Upper lobe of right lung (tissue), 1 donor: ENCODE data around the gene CCDC24. TPM values are rescaled to one million over a fixed set of nuclear protein-coding genes. Genes with fewer than 3 reads are reported as not detected.

Experiments
- ATAC-seq: fragments of 200-7000 bp; cut with Tn5 transposase; one replicate; pipeline ENCODE4 v1.9.1; 2020; ENCODE audit warnings: mild to moderate bottlenecking, moderate library complexity
- DNase-seq: peaks from one replicate; pipeline ENCODE4 v3.0.0-alpha.2; 2020
- H3K27ac ChIP-seq: fragments of 200-600 bp; one replicate; pipeline ENCODE4 v1.8.0; 2022
- H3K27me3 ChIP-seq: fragments of 200-600 bp; one replicate; pipeline ENCODE4 v1.8.0; 2022; ENCODE audit warnings: mild to moderate bottlenecking
- H3K36me3 ChIP-seq: fragments of 200-600 bp; one replicate; pipeline ENCODE4 v1.8.0; 2022
- H3K4me1 ChIP-seq: fragments of 200-600 bp; one replicate; pipeline ENCODE4 v1.8.0; 2022
- H3K4me3 ChIP-seq: fragments of 200-600 bp; one replicate; pipeline ENCODE4 v1.8.0; 2022; ENCODE audit warnings: mild to moderate bottlenecking
- H3K9me3 ChIP-seq: fragments of 200-600 bp; one replicate; pipeline ENCODE4 v1.8.0; 2022
- intact Hi-C: fragments of 100-400 bp; cut with DNase I; formaldehyde crosslinking; loops from one replicate; pipeline ENCODE4 v1.11.0; 2022
- total RNA-seq: library from RNA; stranded (reverse); fragmentation: NEBNext Ultra II Directional; extraction: Animal tissue kit (Norgen Biotek cat#: 25700); gene quantifications from one replicate; pipeline ENCODE4 v1.2.1, GENCODE V29; 2021
- TF ChIP-seq, protein P1 (sequence below): fragments of 200-600 bp; IDR thresholded peaks from one replicate; pipeline ENCODE4 v1.8.0; 2022; ENCODE audit warnings: antibody characterized with exemption
- donor health status: DM: no; HTN: yes; CAD: no; lungs with severe emphysema.

CCDC24 gene
- total RNA-seq, 1 donor from 2014 or later, result 5.3 TPM

DNA sequence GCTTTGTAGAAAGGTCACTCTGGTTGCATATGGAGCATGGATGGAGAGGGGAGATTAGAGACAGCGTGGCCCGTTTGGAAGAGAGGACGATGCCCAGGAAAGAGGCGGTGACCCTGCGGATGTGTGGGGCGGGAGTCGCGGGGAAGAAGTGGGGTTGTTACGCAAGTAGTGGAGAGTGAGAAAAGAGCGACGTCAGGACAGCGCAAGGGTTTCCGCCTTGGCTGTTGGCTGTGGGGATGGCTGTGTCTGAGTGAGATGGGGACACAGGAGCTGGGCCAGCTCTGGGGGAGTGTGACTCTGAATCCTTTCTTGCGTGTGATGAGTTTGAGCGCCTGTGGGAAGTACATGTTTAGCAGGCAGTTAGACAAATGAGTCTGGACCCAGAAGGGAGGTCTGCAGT lies 8.6 kb upstream of the CCDC24 start:
- intact Hi-C loops, result no loop called here
- no peak for ATAC-seq
- no peak overlapping the region for H3K4me3 ChIP-seq
- H3K4me1 ChIP-seq, result peaks cover 9% of the 10 kb centered on the region
- peak; percentile 62 for DNase-seq
- TF ChIP-seq, protein P1, sequence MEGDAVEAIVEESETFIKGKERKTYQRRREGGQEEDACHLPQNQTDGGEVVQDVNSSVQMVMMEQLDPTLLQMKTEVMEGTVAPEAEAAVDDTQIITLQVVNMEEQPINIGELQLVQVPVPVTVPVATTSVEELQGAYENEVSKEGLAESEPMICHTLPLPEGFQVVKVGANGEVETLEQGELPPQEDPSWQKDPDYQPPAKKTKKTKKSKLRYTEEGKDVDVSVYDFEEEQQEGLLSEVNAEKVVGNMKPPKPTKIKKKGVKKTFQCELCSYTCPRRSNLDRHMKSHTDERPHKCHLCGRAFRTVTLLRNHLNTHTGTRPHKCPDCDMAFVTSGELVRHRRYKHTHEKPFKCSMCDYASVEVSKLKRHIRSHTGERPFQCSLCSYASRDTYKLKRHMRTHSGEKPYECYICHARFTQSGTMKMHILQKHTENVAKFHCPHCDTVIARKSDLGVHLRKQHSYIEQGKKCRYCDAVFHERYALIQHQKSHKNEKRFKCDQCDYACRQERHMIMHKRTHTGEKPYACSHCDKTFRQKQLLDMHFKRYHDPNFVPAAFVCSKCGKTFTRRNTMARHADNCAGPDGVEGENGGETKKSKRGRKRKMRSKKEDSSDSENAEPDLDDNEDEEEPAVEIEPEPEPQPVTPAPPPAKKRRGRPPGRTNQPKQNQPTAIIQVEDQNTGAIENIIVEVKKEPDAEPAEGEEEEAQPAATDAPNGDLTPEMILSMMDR, result no peak
- no peaks in the 10 kb centered on the region for H3K9me3 ChIP-seq
- no peak overlapping the region for H3K27ac ChIP-seq
- H3K27me3 ChIP-seq, result no peaks in the 10 kb centered on the region
- peaks cover 6% of the 10 kb centered on the region for H3K36me3 ChIP-seq

DNA sequence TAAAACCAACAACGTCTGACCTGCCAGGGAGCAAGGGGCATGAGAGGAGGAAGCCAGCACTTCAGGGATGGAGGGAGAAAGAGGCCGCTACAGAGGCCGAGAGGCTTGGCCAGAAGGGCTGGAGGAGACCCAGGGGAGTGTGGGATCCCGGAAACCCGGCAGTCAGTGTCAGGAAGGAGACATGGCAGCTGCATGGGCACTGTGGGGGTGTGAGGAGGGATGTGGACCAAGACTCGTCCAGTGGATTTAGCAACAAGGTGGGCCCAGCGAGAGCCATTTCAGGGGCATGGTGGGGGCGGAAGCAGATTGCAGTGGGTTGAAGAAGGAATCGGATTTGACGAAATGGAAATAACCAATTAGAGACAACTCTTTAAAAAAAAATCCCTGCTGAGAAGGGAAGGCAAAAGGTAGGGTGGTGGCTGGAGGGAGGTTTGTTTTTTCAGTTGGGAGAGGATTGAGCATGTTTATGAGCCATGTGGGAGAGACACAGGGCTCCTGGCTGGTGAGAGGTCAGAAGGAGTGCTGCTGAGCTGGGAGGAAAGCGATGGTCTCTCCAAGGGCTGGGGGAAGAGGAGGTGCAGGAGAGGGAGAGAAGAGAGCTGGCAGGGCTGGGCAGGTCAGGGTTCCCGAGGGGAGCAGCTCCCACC lies 8.0 kb upstream of the CCDC24 start:
- intact Hi-C loops, result no loop called here
- DNase-seq, result no peak
- no peaks in the 10 kb centered on the region for H3K27me3 ChIP-seq

DNA sequence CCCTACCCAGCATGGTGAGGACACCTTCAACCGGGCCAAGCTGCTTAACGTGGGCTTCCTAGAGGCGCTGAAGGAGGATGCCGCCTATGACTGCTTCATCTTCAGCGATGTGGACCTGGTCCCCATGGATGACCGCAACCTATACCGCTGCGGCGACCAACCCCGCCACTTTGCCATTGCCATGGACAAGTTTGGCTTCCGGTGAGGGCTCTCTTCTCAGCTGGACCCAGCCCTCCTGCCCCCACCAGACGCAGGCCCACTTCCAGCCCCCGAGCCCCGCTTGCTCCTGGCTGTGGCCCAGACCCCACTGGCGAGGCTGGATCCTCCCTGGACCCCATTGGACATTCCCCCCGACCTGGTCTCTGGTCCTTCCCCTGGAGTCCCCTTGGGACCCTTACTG lies 6.5 kb upstream of the CCDC24 start:
- ATAC-seq, result no peak
- no peaks in the 10 kb centered on the region for H3K27me3 ChIP-seq
- no peaks in the 10 kb centered on the region for H3K4me1 ChIP-seq
- intact Hi-C loops, result no loop called here
- DNase-seq, result peak; percentile 58
- no peaks in the 10 kb centered on the region for H3K9me3 ChIP-seq
- no peak overlapping the region for H3K27ac ChIP-seq
- TF ChIP-seq, protein P1, result no peak
- no peaks in the 10 kb centered on the region for H3K36me3 ChIP-seq
- no peak overlapping the region for H3K4me3 ChIP-seq

More for the DNA sequence above, 8.0 kb upstream of the CCDC24 start:
- H3K4me1 ChIP-seq, result peaks cover 4% of the 10 kb centered on the region
- H3K4me3 ChIP-seq, result no peak overlapping the region
- no peaks in the 10 kb centered on the region for H3K9me3 ChIP-seq
- H3K36me3 ChIP-seq, result no peaks in the 10 kb centered on the region
- TF ChIP-seq, protein P1, result no peak
- no peak overlapping the region for H3K27ac ChIP-seq
- ATAC-seq, result no peak

DNA sequence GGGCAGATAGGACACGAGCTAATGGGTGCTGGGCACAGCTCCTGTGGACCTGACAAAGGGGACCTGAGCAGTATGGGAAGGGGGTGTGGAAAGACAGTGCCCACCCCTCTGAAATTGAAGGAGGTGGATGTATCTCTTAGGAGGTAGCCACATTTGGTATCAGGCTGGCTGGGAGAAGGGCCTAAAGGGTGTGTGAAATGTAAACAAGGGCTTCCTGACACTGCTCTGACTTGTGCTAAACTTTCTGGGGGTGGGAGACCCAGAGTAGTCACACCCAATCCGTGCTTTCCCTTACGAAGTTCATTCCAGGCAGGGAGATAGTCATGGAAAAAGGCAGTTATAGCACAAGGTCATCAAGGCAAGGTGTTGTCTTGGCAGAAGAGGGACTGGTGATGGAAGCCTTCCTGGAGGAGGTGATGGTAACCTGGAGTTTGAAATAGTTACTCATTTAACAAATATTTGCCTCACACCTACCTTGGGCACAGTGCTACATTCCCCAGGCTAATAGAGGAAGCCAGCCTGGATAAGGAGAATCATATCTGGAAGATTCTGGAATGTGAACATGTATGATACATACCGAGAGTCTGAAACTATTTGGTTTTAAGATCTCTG lies 5.3 kb upstream of the CCDC24 start:
- Histone ChIP-seq H3K36me3 (no peaks in the 10 kb centered on the region), H3K4me3 (no peak overlapping the region), H3K4me1 (peaks cover 7% of the 10 kb centered on the region), H3K27ac (no peak overlapping the region), H3K9me3 (no peaks in the 10 kb centered on the region), H3K27me3 (no peaks in the 10 kb centered on the region)
- TF ChIP-seq, protein P1, result no peak
- intact Hi-C loops, result no loop called here
- DNase-seq, result no peak
- no peak for ATAC-seq

DNA sequence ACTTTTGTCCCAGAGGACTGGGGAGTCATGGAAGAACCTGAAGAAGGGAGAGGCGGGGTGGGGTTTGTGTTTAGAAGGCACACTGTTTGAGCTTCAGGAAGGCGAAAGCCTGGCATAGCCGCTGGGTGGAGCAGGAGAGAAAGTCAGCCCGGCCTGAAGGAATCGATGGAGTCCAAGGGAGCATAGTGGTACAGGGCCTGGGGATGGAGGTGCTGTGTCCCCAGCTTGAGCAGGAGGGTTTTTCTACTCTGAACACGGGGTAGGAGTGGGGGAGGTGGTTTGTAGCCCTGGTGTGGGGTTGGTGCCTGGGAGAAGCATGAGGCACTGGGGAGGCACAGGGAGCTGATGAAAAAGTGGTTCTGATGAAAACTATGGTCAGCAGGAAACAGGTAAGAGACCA lies 4.7 kb upstream of the CCDC24 start:
- intact Hi-C loops, result no loop called here
- Histone ChIP-seq H3K9me3 (no peaks in the 10 kb centered on the region), H3K27ac (no peak overlapping the region), H3K4me3 (no peak overlapping the region), H3K36me3 (no peaks in the 10 kb centered on the region), H3K4me1 (peaks cover 7% of the 10 kb centered on the region), H3K27me3 (no peaks in the 10 kb centered on the region)
- TF ChIP-seq, protein P1, result no peak
- no peak for ATAC-seq
- no peak for DNase-seq
